K562 treated with DMSO at 1 percent for 48 hours (cell line): ENCODE measurements around the gene TP53TG3B. TPM values are rescaled to one million over a fixed set of nuclear protein-coding genes. Genes with fewer than 3 reads are reported as not detected.

Experiments used
- total RNA-seq: library from RNA; unstranded; fragments of 300-600 nt; gene quantifications from 2 replicates; pipeline ENCODE4 v1.2.3, GENCODE V29; 2022; ENCODE audit warnings: low replicate concordance; ENCODE audit errors: extremely low read depth

The TP53TG3B gene
- not detected in 2 replicates for total RNA-seq

DNA sequence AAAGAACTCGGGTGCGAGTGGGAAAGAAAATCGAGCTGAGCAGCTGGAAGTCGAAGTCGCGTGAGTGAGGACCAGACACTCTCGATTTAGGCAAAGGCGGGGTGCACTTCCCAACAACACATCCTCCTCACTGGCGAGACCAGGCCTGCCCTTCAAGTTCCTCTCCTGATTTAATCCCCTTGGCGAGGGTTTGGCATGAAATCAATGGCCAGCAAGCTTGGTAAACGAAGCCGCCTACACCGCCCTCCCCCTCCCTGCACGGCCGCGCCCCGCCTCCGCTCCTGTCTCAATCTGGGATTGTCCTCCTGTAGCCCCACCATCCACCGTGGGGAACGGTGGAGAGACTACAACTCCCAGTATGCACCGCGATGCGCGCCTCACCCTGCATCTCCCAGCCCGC lies at the start of gene TP53TG3B:
Gene TP53TG3B, plus strand, starts transcription at position 301 of the 400 bp plus-strand sequence. Its CDS starts 68 bp downstream, at position 369.

Other genes with a start within 250 kb of the TP53TG3B start
- not detected in 2 replicates for gene TP53TG3C, start 166.6 kb upstream of the TP53TG3B start, total RNA-seq
- gene TP53TG3E, start 56.5 kb upstream of the TP53TG3B start, total RNA-seq = not detected in 2 replicates
- gene TP53TG3F, start 98.8 kb downstream of the TP53TG3B start, total RNA-seq = not detected in 2 replicates